GM18505 (cell line): Measurements from ENCODE around the gene C4orf50.

Experiments
- ATAC-seq: cut with Tn5 transposase; IDR thresholded peaks from one replicate; pipeline ENCODE4 v1.9.1; 2021; ENCODE audit not compliant: unreplicated experiment
- POLR2A ChIP-seq: IDR thresholded peaks from 4 replicates; pipeline ENCODE4 v1.6.1; 2011; ENCODE audit warnings: borderline replicate concordance; ENCODE audit not compliant: insufficient read depth, insufficient read length; ENCODE audit errors: extremely low read depth

C4orf50 gene

GRCh38 chr4:5894266-5894665 lies 124.0 kb downstream of the C4orf50 start:
- ATAC-seq: no peak
- TF ChIP-seq POLR2A: no peak

- TF ChIP-seq POLR2A: no peak
- ATAC-seq: no peak
These were observed 124.6 kb downstream of the C4orf50 start for GRCh38 chr4:5893591-5893990.

DNA sequence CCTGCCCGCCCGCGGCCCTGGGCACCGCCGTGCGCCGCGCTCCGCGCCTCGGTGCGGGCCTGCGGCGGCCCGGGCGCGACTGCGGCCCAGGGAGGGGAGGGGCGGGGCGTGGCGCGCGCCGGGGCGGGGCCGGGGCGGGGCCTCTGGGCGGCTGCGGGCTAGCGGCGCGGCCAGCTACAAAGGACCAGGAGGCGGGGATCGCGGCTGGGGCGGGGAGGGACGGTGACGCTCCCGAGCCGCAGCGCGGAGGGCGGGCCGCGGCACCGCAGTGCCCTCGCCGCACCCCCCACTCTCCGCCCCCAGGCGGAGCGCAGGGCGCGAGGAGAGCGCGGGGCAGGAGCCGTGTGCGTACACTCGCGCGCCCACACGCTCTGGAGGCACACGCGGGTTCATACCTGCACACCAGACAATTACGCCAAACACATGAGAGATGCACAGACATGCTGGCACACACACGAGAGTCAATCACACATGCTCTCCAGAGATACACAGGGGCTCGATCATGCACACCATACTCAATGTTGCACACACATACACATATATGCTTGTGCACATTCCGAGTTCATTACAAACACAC lies 125.1 kb downstream of the C4orf50 start, which contains the start of gene CRMP1:
Gene CRMP1 (minus strand): TSS at position 83 of the 577 bp plus-strand sequence. CDS start 117 bp downstream, outside the sequence.
- ATAC-seq: no peak
- no peak for TF ChIP-seq POLR2A

- no peak for ATAC-seq
- TF ChIP-seq POLR2A: no peak
These were observed 125.8 kb downstream of the C4orf50 start for GRCh38 chr4:5892323-5893003.

GRCh38 chr4:5891563-5892322 lies 126.5 kb downstream of the C4orf50 start:
- no peak for TF ChIP-seq POLR2A
- no peak for ATAC-seq

GRCh38 chr4:5890063-5890727 lies 128.0 kb downstream of the C4orf50 start:
- no peak for ATAC-seq
- TF ChIP-seq POLR2A: no peak

- ATAC-seq: no peak
These were observed 129.1 kb downstream of the C4orf50 start for GRCh38 chr4:5889002-5889696.

GRCh38 chr4:5888222-5889001 lies 129.8 kb downstream of the C4orf50 start:
- TF ChIP-seq POLR2A: no peak
- no peak for ATAC-seq

More at GRCh38 chr4:5889002-5889696, 129.1 kb downstream of the C4orf50 start:
- TF ChIP-seq POLR2A: no peak

- TF ChIP-seq POLR2A: no peak
- ATAC-seq: no peak
These were observed 130.6 kb downstream of the C4orf50 start for GRCh38 chr4:5887361-5888221.

DNA sequence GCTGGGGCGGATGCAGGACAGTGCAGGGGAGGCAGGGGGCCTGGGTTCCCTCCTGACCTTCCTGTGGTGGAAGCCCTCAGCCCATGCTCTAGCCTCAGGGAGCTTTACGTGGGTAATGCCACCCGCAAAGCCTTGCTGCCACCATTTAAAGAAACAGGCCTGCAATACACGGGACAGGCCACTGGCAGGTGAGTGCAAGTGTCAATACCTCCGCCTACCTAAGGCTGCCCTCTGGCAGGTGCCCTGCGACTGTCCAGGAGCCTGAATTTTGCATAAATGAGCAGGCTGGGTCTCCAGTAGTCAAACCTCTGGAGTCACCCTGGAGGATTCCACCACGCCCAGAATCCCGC lies 131.2 kb downstream of the C4orf50 start:
- TF ChIP-seq POLR2A: no peak
- ATAC-seq: no peak

GRCh38 chr4:5885733-5886132 lies 132.5 kb downstream of the C4orf50 start:
- TF ChIP-seq POLR2A: no peak
- no peak for ATAC-seq
